ENCODE results near the gene ASAP2.

ASAP2 gene

GRCh38 chr2:9165625-9166024 is 41.0 kb upstream of the ASAP2 start:
- H3F3A ChIP-seq (ENCODE audit: insufficient read depth, low read length) = no peaks in the 10 kb centered on the region
- no peak overlapping the region for H3K27ac ChIP-seq (ENCODE audit: low read length)
- no peak overlapping the region for H3K4me3 ChIP-seq (ENCODE audit: low read length)
- no peaks in the 10 kb centered on the region for H3K79me2 ChIP-seq (ENCODE audit: low read length)
- H3K27me3 ChIP-seq (replicated peaks; ENCODE audit: insufficient read depth, low read length) = no peaks in the 10 kb centered on the region
- DNase-seq = no peak
- no peaks in the 10 kb centered on the region for H3K4me1 ChIP-seq (ENCODE audit: low read length)
- H3K9ac ChIP-seq (ENCODE audit: low read length) = no peak overlapping the region
- H3K36me3 ChIP-seq (replicated peaks; ENCODE audit: insufficient read depth, low read length) = no peaks in the 10 kb centered on the region
- TF ChIP-seq EZH2phosphoT487 (IDR thresholded peaks at IDR 0.05; ENCODE audit: low read length) = no peak
- no peak for TF ChIP-seq EZH2 (optimal IDR thresholded peaks at IDR 0.05; ENCODE audit: low read depth, low read length)
- TF ChIP-seq CTCF (IDR thresholded peaks at IDR 0.05; ENCODE audit: low read length) = no peak
- H3K9me3 ChIP-seq (replicated peaks; ENCODE audit: insufficient read depth, low read length) = no peaks in the 10 kb centered on the region
- H3K4me2 ChIP-seq (ENCODE audit: low read depth, low read length) = no peak overlapping the region
- H4K20me1 ChIP-seq (ENCODE audit: insufficient read depth, low read length) = no peaks in the 10 kb centered on the region
- H2AFZ ChIP-seq (ENCODE audit: low read length) = no peak overlapping the region
- no peaks in the 10 kb centered on the region for H3K9me2 ChIP-seq (replicated peaks; ENCODE audit: insufficient read depth, low read length)

- Histone ChIP-seq H3K9me2 (replicated peaks; ENCODE audit: insufficient read depth, low read length) (no peaks in the 10 kb centered on the region), H3K27ac (ENCODE audit: low read length) (no peak overlapping the region), H3F3A (ENCODE audit: insufficient read depth, low read length) (no peaks in the 10 kb centered on the region), H3K4me1 (ENCODE audit: low read length) (no peaks in the 10 kb centered on the region), H3K9me3 (replicated peaks; ENCODE audit: insufficient read depth, low read length) (no peaks in the 10 kb centered on the region), H3K36me3 (replicated peaks; ENCODE audit: insufficient read depth, low read length) (no peaks in the 10 kb centered on the region), H3K4me2 (ENCODE audit: low read depth, low read length) (no peak overlapping the region), H3K79me2 (ENCODE audit: low read length) (no peaks in the 10 kb centered on the region), H3K4me3 (ENCODE audit: low read length) (no peak overlapping the region), H3K27me3 (replicated peaks; ENCODE audit: insufficient read depth, low read length) (no peaks in the 10 kb centered on the region), H2AFZ (ENCODE audit: low read length) (no peak overlapping the region), H4K20me1 (ENCODE audit: insufficient read depth, low read length) (no peaks in the 10 kb centered on the region), H3K9ac (ENCODE audit: low read length) (no peak overlapping the region)
- no peak for DNase-seq
- TF ChIP-seq EZH2 (optimal IDR thresholded peaks at IDR 0.05; ENCODE audit: low read depth, low read length) (no peak), EZH2phosphoT487 (IDR thresholded peaks at IDR 0.05; ENCODE audit: low read length) (no peak), CTCF (IDR thresholded peaks at IDR 0.05; ENCODE audit: low read length) (no peak)
Measured at GRCh38 chr2:9166579-9167377, 39.8 kb upstream of the ASAP2 start.

DNA sequence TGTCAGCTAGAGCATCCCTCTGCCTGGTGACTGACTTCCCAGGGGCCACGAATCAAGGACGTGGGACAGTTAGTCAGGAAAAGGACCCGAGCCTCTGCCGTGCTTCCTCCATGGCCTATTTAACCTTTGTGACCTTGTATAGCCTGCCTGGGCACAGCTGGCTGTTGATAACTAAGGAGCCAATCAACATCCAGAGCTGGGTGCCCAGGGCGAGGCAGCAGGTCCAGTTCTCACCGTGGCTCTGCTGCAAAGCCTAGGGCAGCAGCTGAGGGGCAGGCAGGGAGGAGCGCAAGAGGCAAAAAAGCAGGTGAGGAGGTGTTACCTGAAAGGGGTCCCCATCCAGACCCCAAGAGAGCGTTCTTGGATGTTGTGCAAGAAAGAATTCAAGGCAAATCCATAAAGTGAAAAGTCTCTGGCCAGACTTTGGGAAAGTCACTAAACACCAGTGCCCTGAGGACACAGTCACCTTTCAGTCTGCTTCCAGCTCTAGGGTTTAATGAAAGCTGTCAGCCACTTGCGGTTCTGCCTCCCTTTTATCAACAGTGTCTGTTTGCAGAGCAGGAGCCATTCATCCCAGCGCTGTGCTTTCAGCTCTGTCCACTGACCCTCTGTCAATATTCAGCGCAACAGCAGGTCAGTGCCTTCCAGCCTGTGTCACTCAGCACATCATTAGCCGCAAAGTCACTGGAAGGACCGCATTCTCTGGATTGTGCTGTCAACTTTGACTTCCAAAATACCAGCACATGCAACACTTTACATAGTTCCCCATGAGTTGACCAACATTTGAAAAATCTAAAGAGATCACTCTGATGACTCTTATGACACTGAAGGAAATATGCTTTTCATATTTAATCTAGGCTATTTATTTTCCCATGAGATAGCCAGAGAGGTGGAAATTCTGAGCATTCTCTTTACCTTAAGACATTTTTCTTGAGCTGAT is 38.6 kb upstream of the ASAP2 start:
- Histone ChIP-seq H3K9ac (ENCODE audit: low read length) (no peak overlapping the region), H3K4me2 (ENCODE audit: low read depth, low read length) (no peak overlapping the region)
- TF ChIP-seq CTCF (IDR thresholded peaks at IDR 0.05; ENCODE audit: low read length) (no peak), EZH2phosphoT487 (IDR thresholded peaks at IDR 0.05; ENCODE audit: low read length) (no peak)

More for the DNA sequence above, 38.6 kb upstream of the ASAP2 start:
- H3K9me3 ChIP-seq (replicated peaks; ENCODE audit: insufficient read depth, low read length) = no peaks in the 10 kb centered on the region
- H3K4me1 ChIP-seq (ENCODE audit: low read length) = no peaks in the 10 kb centered on the region
- H2AFZ ChIP-seq (ENCODE audit: low read length) = no peak overlapping the region
- H3K9me2 ChIP-seq (replicated peaks; ENCODE audit: insufficient read depth, low read length) = no peaks in the 10 kb centered on the region
- no peaks in the 10 kb centered on the region for H3K79me2 ChIP-seq (ENCODE audit: low read length)
- no peak for DNase-seq
- no peaks in the 10 kb centered on the region for H4K20me1 ChIP-seq (ENCODE audit: insufficient read depth, low read length)
- H3K27ac ChIP-seq (ENCODE audit: low read length) = no peak overlapping the region
- H3K4me3 ChIP-seq (ENCODE audit: low read length) = no peak overlapping the region
- no peaks in the 10 kb centered on the region for H3K27me3 ChIP-seq (replicated peaks; ENCODE audit: insufficient read depth, low read length)
- no peaks in the 10 kb centered on the region for H3F3A ChIP-seq (ENCODE audit: insufficient read depth, low read length)
- no peaks in the 10 kb centered on the region for H3K36me3 ChIP-seq (replicated peaks; ENCODE audit: insufficient read depth, low read length)
